Small intestine (tissue), 7 donors: ENCODE data around the gene EIPR1. TPM values are rescaled to one million over a fixed set of nuclear protein-coding genes. Genes with fewer than 3 reads are reported as not detected.

ENCODE experiments used
- DNase-seq, 2 donors: peaks; one replicate each; pipeline versions ENCODE4 v3.0.0 to v3.0.0-alpha.2; 2013
- FAIRE-seq: peaks from 2 replicates; lab custom pipeline; 2012; peaks lifted over from hg19 to GRCh38; lab: Jason Lieb, UNC
- H3K27ac ChIP-seq, 3 donors: one replicate each; pipeline ENCODE4 v1.5.1; 2013; ENCODE audit warnings: low read length in 2 of 3, mild to moderate bottlenecking in 2 of 3, control low read depth in 1 of 3, inconsistent platforms in 1 of 3, low read depth in 1 of 3, moderate library complexity in 1 of 3
- H3K27me3 ChIP-seq, 3 donors: one replicate each; pipeline ENCODE4 v1.6.1; 2013; ENCODE audit warnings: low read length in 3 of 3, inconsistent platforms in 1 of 3; ENCODE audit not compliant: control insufficient read depth in 3 of 3, insufficient read depth in 3 of 3
- H3K36me3 ChIP-seq, 3 donors: one replicate each; pipeline ENCODE4 v1.6.1; 2013; ENCODE audit warnings: low read length in 3 of 3, inconsistent platforms in 1 of 3, low read depth in 1 of 3, mild to moderate bottlenecking in 1 of 3, moderate library complexity in 1 of 3; ENCODE audit not compliant: control insufficient read depth in 3 of 3, insufficient read depth in 2 of 3
- H3K4me1 ChIP-seq, 3 donors: one replicate each; pipeline ENCODE4 v1.6.1; 2013; ENCODE audit warnings: low read length in 2 of 3, inconsistent platforms in 1 of 3, low read depth in 1 of 3, mild to moderate bottlenecking in 1 of 3, moderate library complexity in 1 of 3; ENCODE audit not compliant: control insufficient read depth in 3 of 3, insufficient read depth in 2 of 3
- H3K4me3 ChIP-seq, 3 donors: one replicate each; pipeline ENCODE4 v1.5.1; 2013; ENCODE audit warnings: low read length in 3 of 3, control low read depth in 1 of 3, inconsistent platforms in 1 of 3, low read depth in 1 of 3, mild to moderate bottlenecking in 1 of 3, moderate library complexity in 1 of 3
- H3K9me3 ChIP-seq, 2 donors: one replicate each; pipeline ENCODE4 v1.6.1; 2013; ENCODE audit warnings: low read depth in 1 of 2, low read length in 1 of 2; ENCODE audit not compliant: control insufficient read depth in 2 of 2, insufficient read depth in 1 of 2
- WGBS, 3 donors: extraction: QIAGEN DNeasy Blood & Tissue Kit; methylation state at CpG; one replicate each; pipeline ENCODE4 v1.1.7; 2013; 5-methylcytosine and 5-hydroxymethylcytosine counted together
- polyA plus RNA-seq, 4 donors: library from polyadenylated mRNA; stranded (reverse) in 3 of 4; unstranded in 1 of 4; fragments of 200-250 nt in 3 of 4; fragments of 120-200 nt in 1 of 4; gene quantifications; one replicate each; pipeline versions ENCODE4 v1.2.1 to v1.2.3, GENCODE V29; 2013
- donor health status: healthy with polysubstance abuse.
- donor health status: control.
- donor health status: control.
- donor health status: Bipolar disorder and iron deficiency.
- donor health status: healthy.

EIPR1 gene
- polyA plus RNA-seq, 4 donors = 16.8 to 28.5 (median 19.5) TPM

DNA sequence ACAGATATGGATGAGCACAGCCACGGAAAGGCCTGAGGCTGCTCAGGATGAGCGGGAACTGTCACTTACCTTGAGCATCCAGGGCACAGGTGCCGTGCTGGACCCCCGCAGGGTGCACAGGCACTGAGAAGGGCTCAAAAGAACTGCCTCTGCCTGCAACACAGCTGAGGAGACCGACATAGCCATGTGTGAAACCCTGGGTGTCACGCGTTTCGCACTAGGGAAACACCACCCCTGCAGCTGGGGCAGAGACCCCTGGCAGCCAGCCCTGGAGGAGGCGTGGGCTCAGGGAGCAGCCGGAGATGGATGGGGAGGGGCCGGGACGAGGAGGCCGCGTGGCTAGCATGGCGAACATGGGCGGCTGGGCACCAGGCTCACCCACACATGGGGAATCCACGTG is 228.9 kb downstream of the EIPR1 start:
- WGBS, 3 donors = 85 to 95% (median 90%) methylated on average over 17 of the region's 17 CpGs
- Histone ChIP-seq H3K4me3 (no peak overlapping the region), H3K4me1 (no peaks in the 10 kb centered on the region), H3K9me3 (peaks cover 0 to 9% of the 10 kb centered on the region in 2 donors), H3K27ac (no peak overlapping the region), H3K27me3 (no peaks in the 10 kb centered on the region), H3K36me3 (no peaks in the 10 kb centered on the region)
- FAIRE-seq (no peak), DNase-seq (no peak)

DNA sequence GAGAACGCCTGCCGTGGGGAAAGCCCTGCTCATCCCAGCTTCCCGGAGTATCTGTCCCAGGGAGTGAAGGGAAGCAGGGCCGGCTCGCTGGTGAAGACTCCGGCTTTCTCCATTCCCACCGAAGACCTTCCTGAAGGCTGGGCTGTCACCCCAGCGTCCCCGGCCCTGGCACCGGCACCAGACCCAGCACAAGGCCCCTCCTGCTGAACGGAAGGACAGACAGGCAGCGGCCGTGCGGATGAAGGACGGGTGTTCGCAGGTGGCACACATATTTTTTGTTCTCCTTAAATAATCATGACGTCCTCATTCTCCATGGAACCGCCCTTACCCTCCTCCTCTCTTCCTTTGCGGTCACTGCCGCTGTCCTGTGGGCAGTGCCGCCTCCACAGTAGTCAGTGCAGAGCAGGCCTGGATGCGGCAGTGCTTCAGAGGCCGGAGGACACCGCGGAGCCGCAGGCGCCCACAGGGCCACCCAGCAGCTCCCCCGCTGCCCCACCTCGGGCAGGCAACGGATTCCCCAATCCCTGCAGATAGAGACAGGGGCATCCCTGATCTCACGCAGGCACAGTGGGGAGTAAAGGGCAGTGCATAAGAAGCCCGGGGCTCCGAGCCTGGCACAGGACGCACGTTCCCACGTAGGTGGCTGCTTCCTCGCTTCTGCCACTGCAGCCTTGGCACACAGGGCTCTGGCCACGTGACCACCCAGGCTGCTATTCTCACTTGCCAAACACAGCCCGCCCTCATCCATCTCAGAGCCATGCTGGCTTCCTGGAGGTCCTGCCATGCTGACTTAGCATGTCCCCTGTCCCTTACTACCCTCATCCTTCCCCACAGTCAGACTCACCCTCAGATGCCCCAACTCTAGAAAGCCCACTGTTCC is 229.7 kb downstream of the EIPR1 start:
- peaks cover 0 to 9% of the 10 kb centered on the region in 2 donors for H3K9me3 ChIP-seq
- no peaks in the 10 kb centered on the region for H3K36me3 ChIP-seq
- WGBS, 3 donors = 91 to 93% (median 91%) methylated on average over 37 to 39 of the region's 39 CpGs
- no peak overlapping the region for H3K4me3 ChIP-seq
- no peaks in the 10 kb centered on the region for H3K4me1 ChIP-seq
- no peak for FAIRE-seq
- no peak for DNase-seq
- no peak overlapping the region for H3K27ac ChIP-seq
- H3K27me3 ChIP-seq = no peaks in the 10 kb centered on the region

DNA sequence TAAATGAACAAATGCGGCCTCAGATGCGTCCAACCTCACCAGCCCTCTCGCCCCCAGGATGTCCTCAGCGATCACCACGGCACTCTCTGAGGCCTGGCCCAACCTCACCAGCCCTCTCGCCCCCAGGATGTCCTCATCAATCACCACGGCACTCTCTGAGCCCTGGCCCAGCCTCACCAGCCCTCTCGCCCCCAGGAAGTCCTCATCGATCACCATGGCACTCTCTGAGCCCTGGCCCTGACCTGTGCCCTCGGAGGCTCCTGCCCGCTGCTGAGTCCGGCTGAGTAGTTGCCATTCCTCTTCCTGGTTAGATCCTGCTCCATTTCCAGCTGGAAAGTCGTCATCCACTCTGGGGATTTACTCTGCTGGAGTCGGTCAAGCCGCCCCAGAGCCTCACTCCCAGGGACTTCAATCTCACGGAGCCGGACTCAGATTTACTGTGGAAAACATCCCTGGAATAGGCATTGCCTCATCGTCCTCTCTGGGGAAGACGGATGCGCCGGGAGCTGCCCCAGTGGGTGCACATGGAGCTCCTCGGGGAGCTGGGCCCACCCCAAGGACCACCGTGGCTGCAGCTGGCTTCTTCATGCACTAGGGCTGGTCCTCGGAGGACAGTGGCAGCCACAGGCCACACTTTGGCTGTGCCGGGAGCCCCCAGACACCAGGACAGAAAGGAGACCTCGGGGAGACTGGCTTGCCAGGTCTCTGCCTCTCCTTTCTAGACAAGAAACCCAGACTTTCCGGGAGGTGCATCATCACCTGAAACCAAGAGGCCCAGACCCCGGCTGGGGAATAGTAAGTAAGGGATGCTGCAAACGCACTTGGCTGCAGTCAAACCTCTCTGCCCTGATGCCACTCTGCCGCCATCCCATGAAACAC is 230.6 kb downstream of the EIPR1 start:
- H3K36me3 ChIP-seq = no peaks in the 10 kb centered on the region
- WGBS, 3 donors = 81 to 90% (median 86%) methylated on average over 30 of the region's 30 CpGs
- peaks cover 0 to 9% of the 10 kb centered on the region in 2 donors for H3K9me3 ChIP-seq
- DNase-seq (no peak), FAIRE-seq (no peak)
- no peaks in the 10 kb centered on the region for H3K27me3 ChIP-seq
- no peak overlapping the region for H3K4me3 ChIP-seq
- H3K4me1 ChIP-seq = no peaks in the 10 kb centered on the region
- no peak overlapping the region for H3K27ac ChIP-seq

DNA sequence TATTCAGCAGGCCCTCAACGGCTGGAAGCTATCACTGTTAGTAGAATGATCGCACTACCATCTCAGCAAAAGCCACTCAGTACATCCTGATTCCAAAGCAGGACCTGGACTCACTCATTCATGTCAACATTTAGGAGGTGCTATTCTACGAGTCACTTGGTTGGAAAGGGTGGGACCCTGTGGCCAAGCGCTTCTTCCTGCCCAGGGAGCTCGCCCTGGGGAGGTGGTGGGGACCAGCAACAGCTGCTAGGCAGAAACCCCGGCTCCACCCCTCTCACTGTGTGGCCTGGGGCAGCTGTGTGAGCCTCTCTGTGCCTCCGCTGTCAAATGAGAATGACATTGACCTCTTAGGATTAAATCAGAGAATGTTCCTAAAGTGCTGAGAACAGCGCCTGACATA is 231.4 kb downstream of the EIPR1 start:
- no peaks in the 10 kb centered on the region for H3K4me1 ChIP-seq
- 66 to 86% (median 78%) methylated on average over 8 of the region's 8 CpGs for WGBS, 3 donors
- no peak overlapping the region for H3K27ac ChIP-seq
- no peaks in the 10 kb centered on the region for H3K36me3 ChIP-seq
- DNase-seq = no peak
- no peak for FAIRE-seq
- H3K9me3 ChIP-seq = peaks cover 0 to 9% of the 10 kb centered on the region in 2 donors
- H3K4me3 ChIP-seq = no peak overlapping the region
- H3K27me3 ChIP-seq = no peaks in the 10 kb centered on the region

DNA sequence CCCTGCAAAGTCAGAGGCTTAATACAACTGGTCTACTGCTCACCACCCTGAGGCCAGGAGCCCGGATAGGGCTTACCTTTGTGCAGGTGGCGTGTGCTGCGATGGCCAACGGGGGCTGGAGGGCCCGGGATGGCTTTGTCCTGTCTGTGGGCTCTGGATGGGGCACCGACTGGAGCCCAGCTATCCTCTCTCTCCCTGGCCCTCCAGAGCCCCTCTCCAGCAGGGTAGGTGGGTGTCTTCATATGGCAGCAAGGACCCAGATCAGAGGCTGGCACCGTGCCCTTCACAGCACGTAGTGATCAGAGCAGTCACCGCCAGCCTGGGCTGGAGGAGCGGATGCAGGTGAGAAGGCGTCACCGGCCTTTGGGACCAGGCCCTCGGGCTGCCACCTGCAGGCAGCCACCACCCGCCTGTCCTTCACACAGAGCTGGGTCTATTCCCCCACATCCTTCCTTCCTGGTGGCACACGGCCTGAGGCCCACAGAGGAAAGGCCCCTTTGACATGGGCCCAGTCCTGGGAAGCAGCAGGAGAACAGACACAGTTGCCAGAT is 232.1 kb downstream of the EIPR1 start:
- WGBS, 3 donors = 82 to 93% (median 85%) methylated on average over 14 to 15 of the region's 15 CpGs
- Histone ChIP-seq H3K4me1 (no peaks in the 10 kb centered on the region), H3K36me3 (no peaks in the 10 kb centered on the region), H3K9me3 (peaks cover 0 to 4% of the 10 kb centered on the region in 2 donors), H3K27ac (no peak overlapping the region), H3K4me3 (no peak overlapping the region), H3K27me3 (no peaks in the 10 kb centered on the region)
- DNase-seq = no peak
- no peak for FAIRE-seq

DNA sequence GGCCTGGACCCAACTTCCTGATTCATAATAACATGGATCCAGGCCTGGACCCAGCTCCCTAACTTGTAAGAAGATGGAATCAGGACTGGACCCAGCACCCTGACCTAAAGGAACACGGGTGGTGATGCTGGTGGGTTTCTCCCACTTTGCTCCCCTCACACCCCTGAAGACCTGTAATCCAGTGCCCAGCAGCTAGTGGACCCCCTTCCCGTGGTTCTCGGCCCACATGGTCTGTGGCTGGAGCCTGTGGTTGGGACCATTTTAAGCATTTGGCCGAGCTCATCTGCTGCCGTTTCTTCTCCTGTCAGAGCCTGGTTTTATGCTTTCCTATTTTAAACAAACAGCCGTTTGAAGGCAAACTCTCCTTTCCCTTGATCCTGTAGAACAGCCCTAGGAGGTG is 232.8 kb downstream of the EIPR1 start:
- Histone ChIP-seq H3K27me3 (no peaks in the 10 kb centered on the region), H3K9me3 (peaks cover 0 to 4% of the 10 kb centered on the region in 2 donors), H3K27ac (no peak overlapping the region), H3K4me1 (no peaks in the 10 kb centered on the region), H3K36me3 (no peaks in the 10 kb centered on the region), H3K4me3 (no peak overlapping the region)
- 79 to 91% (median 84%) methylated on average over 6 of the region's 6 CpGs for WGBS, 3 donors
- DNase-seq (no peak), FAIRE-seq (no peak)

DNA sequence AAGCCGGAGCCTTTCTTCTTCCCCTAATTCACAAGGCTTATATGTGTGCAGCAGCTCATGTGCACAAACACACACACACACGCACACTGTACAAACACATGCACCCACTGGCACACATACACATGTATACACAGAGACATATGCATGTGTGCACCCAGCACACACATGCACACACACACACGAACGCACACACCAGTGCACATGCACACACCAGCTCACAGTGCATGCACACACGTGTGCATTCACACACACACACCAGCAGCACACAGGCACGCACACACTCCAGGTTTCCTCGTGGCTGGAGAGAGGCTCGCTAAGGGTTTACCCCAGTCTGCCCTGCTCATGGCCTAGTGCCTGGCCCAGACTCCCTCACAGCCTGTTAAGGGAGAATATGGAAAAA is 234.0 kb downstream of the EIPR1 start:
- Histone ChIP-seq H3K9me3 (peaks cover 0 to 4% of the 10 kb centered on the region in 2 donors), H3K36me3 (no peaks in the 10 kb centered on the region), H3K4me3 (no peak overlapping the region), H3K27me3 (no peaks in the 10 kb centered on the region), H3K4me1 (no peaks in the 10 kb centered on the region), H3K27ac (no peak overlapping the region)
- DNase-seq (no peak), FAIRE-seq (no peak)
- WGBS, 3 donors = 79 to 83% (median 82%) methylated on average over 8 of the region's 8 CpGs

DNA sequence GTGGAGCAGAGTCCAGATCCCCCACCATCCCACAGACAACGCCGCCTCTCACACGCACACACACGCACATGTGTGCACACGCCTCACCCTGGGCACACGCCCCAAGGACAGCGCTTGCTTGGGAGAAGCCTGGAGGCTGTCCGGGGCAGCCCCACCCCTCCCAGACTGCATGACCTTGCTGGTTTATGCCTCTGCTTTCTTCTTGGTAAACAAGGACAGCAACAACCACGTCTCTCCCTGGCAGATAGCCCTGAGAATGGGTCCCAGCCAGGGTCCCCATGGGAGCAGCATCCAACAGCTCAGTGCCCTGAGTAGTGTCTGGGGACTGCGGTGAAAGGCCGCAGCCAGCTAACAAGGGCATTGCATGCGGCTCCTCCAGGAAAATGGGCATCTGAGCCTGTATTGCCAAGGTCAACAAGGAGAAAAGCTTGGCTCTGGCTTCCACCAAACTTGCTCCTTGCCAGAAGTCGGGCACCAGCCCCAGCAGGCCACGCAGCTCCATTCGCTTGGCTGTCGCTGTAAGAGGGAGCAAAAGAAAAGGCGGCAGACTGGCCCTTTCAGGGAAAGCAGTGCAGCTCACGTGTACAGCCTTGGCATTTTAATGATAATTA is 234.6 kb downstream of the EIPR1 start:
- Histone ChIP-seq H3K4me3 (no peak overlapping the region), H3K4me1 (no peaks in the 10 kb centered on the region), H3K27me3 (no peaks in the 10 kb centered on the region), H3K27ac (no peak overlapping the region), H3K36me3 (no peaks in the 10 kb centered on the region), H3K9me3 (peaks cover 0 to 4% of the 10 kb centered on the region in 2 donors)
- FAIRE-seq = no peak
- WGBS, 3 donors = 62 to 81% (median 78%) methylated on average over 18 of the region's 18 CpGs
- DNase-seq = no peak
